Fibroblast of lung (primary cell): Measurements from ENCODE around the gene RTP2. TPM values are rescaled to one million over a fixed set of nuclear protein-coding genes. Genes with fewer than 3 reads are reported as not detected.

Experiments
- DNase-seq, 2 donors: peaks; one replicate each; pipeline versions ENCODE4 v3.0.0 to v3.0.0-alpha.2; 2010; ENCODE audit warnings: low read depth in 2 of 2
- H2AFZ ChIP-seq: 2 replicates; pipeline ENCODE4 v1.5.1; 2012; ENCODE audit warnings: low read length, control low read depth, inconsistent platforms
- H3K27ac ChIP-seq: 2 replicates; pipeline ENCODE4 v1.5.1; 2011; ENCODE audit warnings: low read length, control low read depth; ENCODE audit not compliant: insufficient read depth
- H3K27me3 ChIP-seq: 2 replicates; pipeline ENCODE4 v1.5.1; 2011; ENCODE audit warnings: mild to moderate bottlenecking, low read length; ENCODE audit not compliant: control insufficient read depth, insufficient read depth
- H3K36me3 ChIP-seq: 2 replicates; pipeline ENCODE4 v1.5.1; 2011; ENCODE audit warnings: low read length; ENCODE audit not compliant: control insufficient read depth, insufficient read depth
- H3K4me1 ChIP-seq: 2 replicates; pipeline ENCODE4 v1.5.1; 2011; ENCODE audit warnings: low read length; ENCODE audit not compliant: control insufficient read depth, insufficient read depth; ENCODE audit errors: extremely low read depth
- H3K4me2 ChIP-seq: 2 replicates; pipeline ENCODE4 v1.5.1; 2011; ENCODE audit warnings: low read length, control low read depth; ENCODE audit not compliant: insufficient read depth; ENCODE audit errors: extremely low read depth
- H3K4me3 ChIP-seq, 4 experiments: fragments of 200-600 bp in 1 of 4; sonication (generic) in 1 of 4; replicated peaks in 1 of 4; 2 replicates each; pipeline ENCODE4 v1.5.1; 2011 to 2016; ENCODE audit warnings: low read length in 4 of 4, low read depth in 3 of 4, mild to moderate bottlenecking in 3 of 4, control low read depth in 2 of 4, inconsistent platforms in 1 of 4, mixed read lengths in 1 of 4; ENCODE audit not compliant: insufficient read depth in 1 of 4; ENCODE audit errors: control extremely low read depth in 1 of 4
- H3K79me2 ChIP-seq: 2 replicates; pipeline ENCODE4 v1.5.1; 2012; ENCODE audit warnings: mild to moderate bottlenecking, low read length, inconsistent platforms; ENCODE audit not compliant: control insufficient read depth, insufficient read depth
- H3K9ac ChIP-seq: 2 replicates; pipeline ENCODE4 v1.5.1; 2011; ENCODE audit warnings: mild to moderate bottlenecking, low read length, control low read depth; ENCODE audit not compliant: insufficient read depth
- H3K9me3 ChIP-seq: 2 replicates; pipeline ENCODE4 v1.5.1; 2012; ENCODE audit warnings: low read depth, low read length; ENCODE audit not compliant: control insufficient read depth, insufficient read depth
- H4K20me1 ChIP-seq: 2 replicates; pipeline ENCODE4 v1.5.1; 2011; ENCODE audit warnings: low read length; ENCODE audit not compliant: control insufficient read depth, insufficient read depth; ENCODE audit errors: extremely low read depth
- CTCF ChIP-seq, 2 donors: IDR thresholded peaks in 1 of 2; conservative IDR thresholded peaks in 1 of 2; 1 replicate in 1 of 2; 2 replicates in 1 of 2; pipeline ENCODE4 v1.5.1; 2011 to 2012; ENCODE audit warnings: low read length in 2 of 2, control low read depth in 1 of 2, inconsistent platforms in 1 of 2, low read depth in 1 of 2, mild to moderate bottlenecking in 1 of 2
- EZH2 ChIP-seq: IDR thresholded peaks from 2 replicates; pipeline ENCODE4 v1.5.1; 2012; ENCODE audit warnings: low read length, control low read depth, mild to moderate bottlenecking; ENCODE audit errors: missing control alignments
- polyA plus RNA-seq, 2 donors: library from polyadenylated mRNA; depleted of rRNA in 1 of 2; stranded (reverse) in 1 of 2; unstranded in 1 of 2; fragments of >200 nt; gene quantifications; 2 replicates each; pipeline ENCODE4 v1.2.1, GENCODE V29; 2011 to 2012; ENCODE audit warnings: missing spikeins in 1 of 2
- total RNA-seq: library from RNA; depleted of rRNA; stranded (reverse); fragments of >200 nt; gene quantifications from 2 replicates; pipeline ENCODE4 v1.2.1, GENCODE V29; 2014

Gene RTP2
- total and polyA plus RNA-seq, 2 donors (not counting 1 experiment from before 2014, with no cell fraction given), result not detected

GRCh38 chr3:187689984-187690383, 12.4 kb downstream of the RTP2 start:
- Histone ChIP-seq H3K9ac (no peak overlapping the region), H2AFZ (no peak overlapping the region), H3K27ac (no peak overlapping the region), H3K27me3 (peaks cover 2% of the 10 kb centered on the region), H3K79me2 (no peaks in the 10 kb centered on the region), H3K36me3 (no peaks in the 10 kb centered on the region), H3K4me1 (no peaks in the 10 kb centered on the region), H3K9me3 (no peaks in the 10 kb centered on the region), H3K4me3 (no peak overlapping the region), H4K20me1 (no peaks in the 10 kb centered on the region), H3K4me2 (no peak overlapping the region)
- TF ChIP-seq CTCF (conservative IDR thresholded peaks at IDR 0.05 in 1 of 2, IDR thresholded peaks at IDR 0.05 in 1 of 2; ENCODE audit: low read depth in 1 of 2, low read length in 2 of 2) (no peak), EZH2 (no peak)
- peak; percentile 53 to 60 for DNase-seq

- Histone ChIP-seq H3K9me3 (no peaks in the 10 kb centered on the region), H3K9ac (no peak overlapping the region), H3K4me3 (no peak overlapping the region), H3K27ac (no peak overlapping the region), H3K79me2 (no peaks in the 10 kb centered on the region), H3K27me3 (no peaks in the 10 kb centered on the region), H3K4me1 (no peaks in the 10 kb centered on the region), H2AFZ (no peak overlapping the region), H3K4me2 (no peak overlapping the region), H4K20me1 (no peaks in the 10 kb centered on the region), H3K36me3 (no peaks in the 10 kb centered on the region)
- DNase-seq, result no peak
- TF ChIP-seq CTCF (conservative IDR thresholded peaks at IDR 0.05 in 1 of 2, IDR thresholded peaks at IDR 0.05 in 1 of 2; ENCODE audit: low read depth in 1 of 2, low read length in 2 of 2), result no peak
- no peak for TF ChIP-seq EZH2
These were observed 15.6 kb downstream of the RTP2 start for GRCh38 chr3:187686621-187687273.

GRCh38 chr3:187685948-187686347, 16.4 kb downstream of the RTP2 start:
- no peaks in the 10 kb centered on the region for H3K36me3 ChIP-seq
- H3K4me3 ChIP-seq, result no peak overlapping the region
- no peaks in the 10 kb centered on the region for H3K9me3 ChIP-seq
- H3K79me2 ChIP-seq, result no peaks in the 10 kb centered on the region
- no peak overlapping the region for H3K4me2 ChIP-seq
- no peak for DNase-seq
- no peak overlapping the region for H3K9ac ChIP-seq
- H3K27ac ChIP-seq, result no peak overlapping the region
- H3K27me3 ChIP-seq, result no peaks in the 10 kb centered on the region
- H2AFZ ChIP-seq, result no peak overlapping the region
- no peaks in the 10 kb centered on the region for H3K4me1 ChIP-seq
- H4K20me1 ChIP-seq, result no peaks in the 10 kb centered on the region
- TF ChIP-seq EZH2 (no peak), CTCF (conservative IDR thresholded peaks at IDR 0.05 in 1 of 2, IDR thresholded peaks at IDR 0.05 in 1 of 2; ENCODE audit: low read depth in 1 of 2, low read length in 2 of 2) (no peak)
